Measurements from ENCODE around the gene LCN15. TPM values are rescaled to one million over a fixed set of nuclear protein-coding genes. Genes with fewer than 3 reads are reported as not detected.
"Not testable (repeated sequence)": the region's sequence is repeated elsewhere in the genome, so short reads cannot be mapped to it uniquely, and the experiment has no call there.

The LCN15 gene
- total RNA-seq, 1 donor from 2014 or later = 0.49 TPM

DNA sequence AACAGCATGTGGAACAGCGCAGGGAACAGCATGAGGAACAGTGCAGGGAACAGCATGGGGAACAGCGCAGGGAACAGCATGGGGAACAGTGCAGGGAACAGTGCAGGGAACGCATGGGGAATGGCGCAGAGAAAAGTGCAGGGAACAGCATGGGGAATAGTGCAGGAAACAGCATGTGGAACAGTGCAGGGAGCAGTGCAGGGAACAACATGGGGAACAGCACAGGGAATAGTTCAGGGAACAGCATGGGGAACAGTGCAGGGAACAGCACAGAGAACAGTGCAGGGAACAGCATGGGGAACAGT is 8.2 kb downstream of the LCN15 start:
- H3K4me1 Mint-ChIP-seq (ENCODE audit: unreplicated experiment) = no peaks in the 10 kb centered on the region
- H3K9me3 Mint-ChIP-seq (ENCODE audit: unreplicated experiment) = peaks cover 6% of the 10 kb centered on the region
- peaks cover 10% of the 10 kb centered on the region for H3K27me3 Mint-ChIP-seq (ENCODE audit: unreplicated experiment)
- no peak overlapping the region for H3K27ac Mint-ChIP-seq (ENCODE audit: unreplicated experiment)
- no peak overlapping the region for H3K4me3 Mint-ChIP-seq (ENCODE audit: unreplicated experiment)
- peaks cover 7% of the 10 kb centered on the region for H3K36me3 Mint-ChIP-seq (ENCODE audit: low read depth, unreplicated experiment)
- DNase-seq (ENCODE audit: low spot score) = no peak
- TF ChIP-seq, protein P1, sequence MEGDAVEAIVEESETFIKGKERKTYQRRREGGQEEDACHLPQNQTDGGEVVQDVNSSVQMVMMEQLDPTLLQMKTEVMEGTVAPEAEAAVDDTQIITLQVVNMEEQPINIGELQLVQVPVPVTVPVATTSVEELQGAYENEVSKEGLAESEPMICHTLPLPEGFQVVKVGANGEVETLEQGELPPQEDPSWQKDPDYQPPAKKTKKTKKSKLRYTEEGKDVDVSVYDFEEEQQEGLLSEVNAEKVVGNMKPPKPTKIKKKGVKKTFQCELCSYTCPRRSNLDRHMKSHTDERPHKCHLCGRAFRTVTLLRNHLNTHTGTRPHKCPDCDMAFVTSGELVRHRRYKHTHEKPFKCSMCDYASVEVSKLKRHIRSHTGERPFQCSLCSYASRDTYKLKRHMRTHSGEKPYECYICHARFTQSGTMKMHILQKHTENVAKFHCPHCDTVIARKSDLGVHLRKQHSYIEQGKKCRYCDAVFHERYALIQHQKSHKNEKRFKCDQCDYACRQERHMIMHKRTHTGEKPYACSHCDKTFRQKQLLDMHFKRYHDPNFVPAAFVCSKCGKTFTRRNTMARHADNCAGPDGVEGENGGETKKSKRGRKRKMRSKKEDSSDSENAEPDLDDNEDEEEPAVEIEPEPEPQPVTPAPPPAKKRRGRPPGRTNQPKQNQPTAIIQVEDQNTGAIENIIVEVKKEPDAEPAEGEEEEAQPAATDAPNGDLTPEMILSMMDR (IDR thresholded peaks at IDR 0.05; ENCODE audit: unreplicated experiment) = no peak

DNA sequence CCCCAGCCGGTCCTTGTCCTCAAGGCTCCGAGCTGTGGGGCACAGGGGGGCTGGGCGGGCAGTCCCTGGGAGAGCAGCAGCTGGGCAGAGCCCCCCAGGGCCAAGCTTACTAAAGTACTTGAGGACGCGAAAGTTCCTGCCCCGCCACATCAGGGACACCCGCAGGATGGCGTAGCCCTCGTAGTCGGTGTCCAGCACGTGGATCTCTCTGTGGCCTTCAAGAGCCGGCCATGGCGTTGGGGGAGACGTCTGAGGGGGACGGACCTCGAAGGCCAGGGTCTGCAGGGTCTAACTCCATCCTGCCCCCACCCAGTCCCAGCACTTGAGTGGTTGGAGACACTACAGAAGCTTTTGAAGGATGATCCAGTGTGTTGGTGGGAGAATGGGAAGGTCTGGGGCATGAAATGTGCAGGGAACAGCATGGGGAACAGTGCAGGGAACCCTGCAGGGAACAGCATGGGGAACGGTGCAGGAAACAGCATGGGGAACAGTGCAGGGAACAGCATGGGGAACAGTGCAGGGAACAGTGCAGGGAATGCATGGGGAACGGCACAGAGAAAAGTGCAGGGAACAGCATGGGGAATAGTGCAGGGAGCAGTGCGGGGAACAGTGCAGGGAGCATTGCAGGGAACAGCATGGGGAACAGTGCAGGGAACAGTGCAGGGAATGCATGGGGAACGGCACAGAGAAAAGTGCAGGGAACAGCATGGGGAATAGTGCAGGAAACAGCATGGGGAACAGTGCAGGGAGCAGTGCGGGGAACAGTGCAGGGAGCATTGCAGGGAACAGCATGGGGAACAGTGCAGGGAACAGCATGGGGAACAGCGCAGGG is 8.8 kb downstream of the LCN15 start:
- not testable (repeated sequence) for DNase-seq (ENCODE audit: low spot score); H3K36me3 Mint-ChIP-seq (ENCODE audit: low read depth, unreplicated experiment)

DNA sequence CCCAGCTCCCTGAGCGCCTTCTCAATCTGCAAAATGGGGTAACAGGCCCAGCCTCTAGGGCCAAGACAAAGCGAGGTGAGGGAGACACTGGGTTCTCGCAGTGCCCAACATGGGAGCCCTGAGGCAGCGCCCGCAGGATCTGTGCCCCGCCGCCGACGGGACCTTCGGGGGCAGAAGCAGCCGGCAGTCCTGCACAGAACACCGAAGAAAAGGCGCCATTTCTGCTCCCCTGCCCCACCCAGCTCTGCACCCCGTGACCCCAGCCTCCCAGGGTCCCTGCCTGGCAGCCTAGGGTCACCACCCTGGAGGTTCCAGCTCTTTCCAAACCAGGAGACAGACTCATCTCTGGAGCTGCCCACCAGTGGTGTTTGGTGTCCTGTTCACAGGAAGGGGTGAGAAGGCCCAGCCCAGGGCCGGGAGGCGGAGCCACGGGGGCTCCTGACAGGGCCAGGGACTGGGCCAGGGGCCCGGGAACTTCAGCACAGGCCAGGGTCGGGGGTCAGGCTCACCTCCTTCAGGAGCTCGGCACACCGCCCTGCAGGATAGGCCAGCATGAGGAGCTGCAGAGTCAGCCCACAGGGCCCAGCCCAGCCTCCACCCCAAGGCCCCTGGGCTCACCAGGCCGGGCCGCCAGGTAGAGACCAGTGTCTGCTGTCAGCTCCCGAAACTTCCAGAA is 9.6 kb downstream of the LCN15 start:
- H3K4me3 Mint-ChIP-seq (ENCODE audit: unreplicated experiment) = no peak overlapping the region
- peaks cover 10% of the 10 kb centered on the region for H3K27me3 Mint-ChIP-seq (ENCODE audit: unreplicated experiment)
- no peak overlapping the region for H3K27ac Mint-ChIP-seq (ENCODE audit: unreplicated experiment)
- TF ChIP-seq, protein P1 (IDR thresholded peaks at IDR 0.05; ENCODE audit: unreplicated experiment) = no peak
- H3K9me3 Mint-ChIP-seq (ENCODE audit: unreplicated experiment) = peaks cover 6% of the 10 kb centered on the region
- DNase-seq (ENCODE audit: low spot score) = no peak
- H3K4me1 Mint-ChIP-seq (ENCODE audit: unreplicated experiment) = no peaks in the 10 kb centered on the region
- peaks cover 7% of the 10 kb centered on the region for H3K36me3 Mint-ChIP-seq (ENCODE audit: low read depth, unreplicated experiment)

More for the DNA sequence above, 8.8 kb downstream of the LCN15 start:
- peaks cover 10% of the 10 kb centered on the region for H3K27me3 Mint-ChIP-seq (ENCODE audit: unreplicated experiment)
- not testable (repeated sequence) for H3K27ac Mint-ChIP-seq (ENCODE audit: unreplicated experiment); H3K9me3 Mint-ChIP-seq (ENCODE audit: unreplicated experiment); H3K4me1 Mint-ChIP-seq (ENCODE audit: unreplicated experiment); H3K4me3 Mint-ChIP-seq (ENCODE audit: unreplicated experiment)

DNA sequence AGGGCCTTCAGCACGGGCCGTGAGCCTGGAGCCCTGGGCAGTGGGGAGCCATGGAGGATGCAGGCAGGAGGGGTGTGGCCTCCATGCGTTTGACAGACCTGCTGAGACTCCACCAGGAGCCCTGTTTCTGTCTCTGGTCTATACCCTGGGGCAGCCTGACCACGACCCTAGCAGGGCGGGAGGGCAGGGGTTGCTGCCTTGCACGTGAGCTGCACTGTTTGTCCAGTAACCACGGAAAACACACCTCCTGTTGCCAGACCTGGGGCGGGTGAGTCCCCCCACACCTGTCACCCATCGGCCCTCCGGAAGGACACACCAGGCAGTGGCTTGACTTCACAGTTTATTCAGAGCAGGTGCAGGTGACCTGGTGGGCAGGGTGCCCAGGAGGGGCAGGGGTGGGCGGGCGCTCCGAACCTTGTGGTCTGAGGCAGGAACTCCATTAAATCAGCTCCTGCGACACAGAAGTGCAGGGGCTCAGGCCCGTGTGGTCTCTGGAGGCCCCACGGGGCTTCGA is 10.2 kb downstream of the LCN15 start:
- Mint-ChIP-seq H3K4me3 (ENCODE audit: unreplicated experiment) (no peak overlapping the region), H3K36me3 (ENCODE audit: low read depth, unreplicated experiment) (peaks cover 7% of the 10 kb centered on the region), H3K27me3 (ENCODE audit: unreplicated experiment) (peaks cover 12% of the 10 kb centered on the region), H3K27ac (ENCODE audit: unreplicated experiment) (no peak overlapping the region), H3K9me3 (ENCODE audit: unreplicated experiment) (peaks cover 6% of the 10 kb centered on the region), H3K4me1 (ENCODE audit: unreplicated experiment) (no peaks in the 10 kb centered on the region)
- TF ChIP-seq, protein P1 (IDR thresholded peaks at IDR 0.05; ENCODE audit: unreplicated experiment) = no peak
- no peak for DNase-seq (ENCODE audit: low spot score)

DNA sequence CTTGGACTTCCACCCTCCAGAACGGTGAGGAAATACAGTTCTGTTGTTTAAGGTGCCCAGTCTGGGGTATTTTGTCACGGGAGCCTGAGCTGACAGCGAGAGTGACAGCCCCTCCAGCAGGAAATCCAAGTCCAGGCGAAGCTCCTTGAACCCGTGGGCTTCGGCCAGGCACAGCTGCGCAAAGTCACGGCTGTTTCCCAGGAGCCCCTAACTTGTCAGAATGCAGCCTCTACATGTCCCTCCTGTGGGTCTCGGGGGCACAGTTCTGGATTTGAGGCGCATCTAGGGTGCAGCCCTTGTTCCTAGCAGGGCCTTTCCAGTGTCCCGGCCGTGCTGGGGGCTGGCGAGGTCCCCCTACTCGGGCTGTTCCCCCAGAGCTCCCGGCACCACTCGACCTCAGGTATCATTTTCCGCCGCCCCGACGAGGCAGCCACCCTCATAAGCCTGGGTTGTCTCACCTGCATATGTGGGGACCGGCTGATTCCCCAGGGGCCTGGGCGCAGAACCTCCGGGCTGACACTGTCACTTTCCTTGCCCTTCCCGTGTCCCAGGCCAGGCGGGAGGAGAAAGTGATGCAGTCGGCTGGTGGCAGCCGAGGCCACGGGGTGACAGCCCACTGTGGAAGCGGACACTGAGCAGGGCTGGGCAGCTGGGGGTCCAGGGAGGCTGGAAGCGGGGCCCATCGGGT is 10.8 kb downstream of the LCN15 start:
- no peak overlapping the region for H3K27ac Mint-ChIP-seq (ENCODE audit: unreplicated experiment)
- DNase-seq (ENCODE audit: low spot score) = no peak
- H3K27me3 Mint-ChIP-seq (ENCODE audit: unreplicated experiment) = peaks cover 12% of the 10 kb centered on the region
- TF ChIP-seq, protein P1 (IDR thresholded peaks at IDR 0.05; ENCODE audit: unreplicated experiment) = no peak
- no peaks in the 10 kb centered on the region for H3K4me1 Mint-ChIP-seq (ENCODE audit: unreplicated experiment)
- no peak overlapping the region for H3K4me3 Mint-ChIP-seq (ENCODE audit: unreplicated experiment)
- H3K9me3 Mint-ChIP-seq (ENCODE audit: unreplicated experiment) = peaks cover 6% of the 10 kb centered on the region
- peaks cover 7% of the 10 kb centered on the region for H3K36me3 Mint-ChIP-seq (ENCODE audit: low read depth, unreplicated experiment)
